GM15510 (cell line): Measurements from ENCODE around the gene DCP1B.
A peak's percentile ranks its signal among the peaks of the same experiment; 100 is the strongest.

Source experiments
- POLR2A ChIP-seq: IDR thresholded peaks from 3 replicates; pipeline ENCODE4 v1.6.1; 2011; ENCODE audit warnings: borderline replicate concordance; ENCODE audit not compliant: insufficient read length; ENCODE audit errors: extremely low read depth

The DCP1B gene

GRCh38 chr12:2004113-2004929, at the start of gene DCP1B:
DCP1B (minus strand) TSS chr12:2004457; CDS start chr12:2004431, 26 bp downstream.
- TF ChIP-seq POLR2A, result peak; percentile 76

DNA sequence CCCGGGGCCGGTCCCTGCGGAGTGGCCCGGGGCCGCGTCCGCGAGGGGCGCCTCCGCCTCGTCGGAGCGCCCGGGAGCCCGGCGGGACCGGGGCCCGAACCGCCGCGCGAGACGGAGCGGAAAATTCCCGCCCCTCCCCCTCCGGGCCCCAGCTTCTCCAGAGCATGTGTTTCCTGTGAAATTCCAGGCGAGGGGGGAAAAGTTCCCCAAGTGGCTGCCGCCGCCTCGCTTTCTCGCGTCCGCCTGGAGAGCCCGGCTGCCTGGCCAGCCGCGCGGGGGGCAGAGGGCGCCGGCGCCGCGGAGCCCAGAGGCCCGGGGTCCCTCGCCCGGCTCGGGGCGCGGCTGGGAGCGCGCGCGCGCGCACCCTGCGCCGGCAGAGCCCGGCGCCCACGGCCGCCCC, 49.4 kb upstream of the DCP1B start:
- TF ChIP-seq POLR2A, result no peak

- no peak for TF ChIP-seq POLR2A
Measured at GRCh38 chr12:2052826-2053678, 48.8 kb upstream of the DCP1B start, which contains the start of gene CACNA1C. CACNA1C (plus strand) TSS chr12:2052987; CDS start chr12:2053563, 576 bp downstream.

GRCh38 chr12:2051700-2052621, 47.7 kb upstream of the DCP1B start:
- TF ChIP-seq POLR2A, result no peak

- TF ChIP-seq POLR2A, result no peak
Measured at GRCh38 chr12:2049604-2050540, 45.6 kb upstream of the DCP1B start.

- no peak for TF ChIP-seq POLR2A
Measured at GRCh38 chr12:2047752-2048151, 43.5 kb upstream of the DCP1B start.

DNA sequence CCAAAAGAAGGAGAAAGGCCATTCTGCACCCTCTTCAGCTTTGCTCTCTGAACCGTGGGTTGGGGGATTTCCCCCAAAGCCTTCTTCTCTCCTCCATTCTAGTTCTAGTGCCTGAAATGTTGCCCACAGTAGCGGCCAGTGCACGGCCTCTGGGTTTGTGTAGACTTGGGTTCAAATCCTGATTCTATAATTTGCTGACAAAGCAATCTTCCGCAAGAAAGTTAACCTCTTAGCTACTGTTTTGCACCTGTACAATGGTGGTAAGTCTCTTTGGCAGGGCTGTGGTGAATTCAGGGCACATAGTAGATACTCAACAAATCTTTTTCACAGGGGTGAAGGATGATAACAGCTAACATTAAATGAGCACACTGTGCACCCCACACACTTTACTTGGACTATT, 42.7 kb upstream of the DCP1B start:
- TF ChIP-seq POLR2A, result no peak

DNA sequence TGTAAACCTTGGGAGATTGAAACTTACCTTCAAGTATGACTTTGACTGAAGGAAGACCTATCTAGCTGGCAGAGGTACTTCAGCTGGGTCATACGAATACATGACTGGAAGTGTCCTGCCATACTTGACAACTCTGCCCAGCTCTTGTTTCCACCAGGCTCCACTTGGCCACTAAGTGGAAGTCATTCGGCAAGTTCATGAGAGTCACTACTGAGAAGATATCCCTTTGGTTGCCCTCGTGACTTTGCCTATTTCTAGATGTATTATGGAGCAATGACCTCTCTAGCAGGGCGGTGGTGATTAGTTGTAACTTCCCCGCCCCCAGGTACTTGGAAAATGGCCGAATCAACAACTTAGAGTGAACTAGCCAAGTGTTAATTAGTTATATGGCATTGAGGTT, 39.9 kb upstream of the DCP1B start:
- TF ChIP-seq POLR2A, result no peak

GRCh38 chr12:2043054-2043453, 38.8 kb upstream of the DCP1B start:
- no peak for TF ChIP-seq POLR2A

DNA sequence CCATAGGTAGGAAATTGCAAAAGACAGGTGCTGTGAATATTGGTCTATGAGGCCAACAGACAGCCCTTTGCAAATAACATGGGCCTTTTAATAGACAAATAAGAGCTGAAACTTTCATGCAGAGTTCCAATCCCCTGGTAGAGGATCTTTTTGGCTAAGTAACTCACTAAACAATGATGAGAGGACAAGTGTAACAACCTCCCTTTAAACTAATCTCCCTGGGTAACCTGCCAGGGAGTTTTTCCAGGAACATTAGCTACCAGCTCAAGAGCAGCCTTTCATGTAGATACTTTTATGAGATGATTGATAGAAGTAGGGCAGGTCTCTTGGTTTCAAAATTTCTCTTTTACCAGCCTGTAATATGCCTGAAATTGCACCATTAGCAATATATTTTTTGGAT, 34.8 kb upstream of the DCP1B start:
- no peak for TF ChIP-seq POLR2A

GRCh38 chr12:2035431-2036055, 31.3 kb upstream of the DCP1B start:
- no peak for TF ChIP-seq POLR2A

DNA sequence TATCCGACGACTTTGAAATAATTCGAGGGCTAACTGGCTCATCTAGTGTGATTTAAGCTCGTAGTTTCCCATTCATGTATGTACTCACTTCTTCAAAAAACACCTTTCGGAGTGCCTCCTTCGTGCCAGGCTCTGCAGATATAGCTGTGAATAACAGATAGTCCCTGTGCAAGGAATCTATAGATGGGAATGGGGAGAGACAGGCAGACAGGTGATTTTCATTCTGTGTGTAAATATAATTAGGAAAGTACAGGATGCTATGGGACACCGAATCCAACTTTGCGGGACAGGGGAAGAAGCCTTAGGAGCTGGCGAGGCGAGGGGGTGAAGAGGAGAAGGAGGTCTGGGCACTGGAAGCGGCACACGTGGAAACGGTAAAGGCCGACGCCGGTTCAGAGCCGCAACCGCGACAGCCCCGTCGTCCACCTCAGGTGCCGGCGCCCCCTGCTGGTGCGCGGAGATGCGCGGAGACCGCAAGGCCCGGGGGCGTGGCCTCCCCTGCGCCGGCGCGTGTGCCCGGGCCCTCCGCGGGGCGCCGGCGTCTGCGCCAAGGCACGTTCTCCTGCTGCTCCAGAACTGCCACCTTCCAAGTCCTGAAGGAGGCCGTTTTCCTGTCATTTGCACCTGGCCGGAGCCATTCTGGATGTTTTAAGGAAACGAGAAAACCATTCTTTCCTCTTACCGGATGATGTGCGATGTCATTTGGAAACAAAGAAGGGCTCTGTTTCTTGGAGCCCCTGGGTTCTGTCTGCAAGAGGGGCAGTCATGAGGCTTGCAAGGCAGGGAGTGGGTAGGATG, 30.6 kb upstream of the DCP1B start:
- TF ChIP-seq POLR2A, result no peak
